GM10266 (cell line): ENCODE data around the gene ANXA2R.

Experiments used
- DNase-seq: peaks from one replicate; pipeline ENCODE4 v3.0.0; 2012; ENCODE audit errors: extremely low spot score
- CTCF ChIP-seq: IDR thresholded peaks from 2 replicates; pipeline ENCODE4 v1.5.1; 2012; ENCODE audit warnings: mild to moderate bottlenecking, low read depth; ENCODE audit not compliant: control insufficient read depth, insufficient read depth; ENCODE audit errors: missing control alignments

ANXA2R gene

GRCh38 chr5:43019614-43020398 lies 20.3 kb downstream of the ANXA2R start:
- DNase-seq, result peak; percentile 53
- TF ChIP-seq CTCF, result peak; percentile 36

- no peak for TF ChIP-seq CTCF
- no peak for DNase-seq
Observed at GRCh38 chr5:43019291-43019613, 20.9 kb downstream of the ANXA2R start.

GRCh38 chr5:43017428-43017815 lies 22.7 kb downstream of the ANXA2R start:
- DNase-seq, result no peak
- TF ChIP-seq CTCF, result no peak

- TF ChIP-seq CTCF, result no peak
Observed at GRCh38 chr5:43016217-43016779, 23.8 kb downstream of the ANXA2R start.

GRCh38 chr5:43014522-43014921 lies 25.6 kb downstream of the ANXA2R start:
- DNase-seq, result no peak

More at GRCh38 chr5:43016217-43016779, 23.8 kb downstream of the ANXA2R start:
- no peak for DNase-seq

GRCh38 chr5:43010935-43011315 lies 29.2 kb downstream of the ANXA2R start:
- no peak for TF ChIP-seq CTCF
- DNase-seq, result no peak

More at GRCh38 chr5:43014522-43014921, 25.6 kb downstream of the ANXA2R start:
- no peak for TF ChIP-seq CTCF
